ENCODE data around the gene RBM33. TPM values are rescaled to one million over a fixed set of nuclear protein-coding genes. Genes with fewer than 3 reads are reported as not detected.

The RBM33 gene
- total RNA-seq, 2 donors from 2014 or later = 82.3 to 128 TPM

- Mint-ChIP-seq H3K27ac (peak overlapping the region; percentile 98), H3K36me3 (peaks cover 18% of the 10 kb centered on the region), H3K4me1 (ENCODE audit: low read depth in 2 of 2) (peaks cover 56 to 61% of the 10 kb centered on the region in 2 donors), H3K27me3 (no peaks in the 10 kb centered on the region), H3K4me3 (peak overlapping the region; percentile 84), H3K9me3 (no peaks in the 10 kb centered on the region)
- DNase-seq (ENCODE audit: low spot score) = peak; percentile 83
- peak; percentile 92 to 94 for ATAC-seq
These were observed 119.4 kb downstream of the RBM33 start for GRCh38 chr7:155763691-155764437.

- ATAC-seq (peak; percentile 72 to 79), DNase-seq (ENCODE audit: low spot score) (peak; percentile 81)
- H3K4me3 Mint-ChIP-seq = peak overlapping the region; percentile 84
- peaks cover 18% of the 10 kb centered on the region for H3K36me3 Mint-ChIP-seq
- H3K4me1 Mint-ChIP-seq (ENCODE audit: low read depth in 2 of 2) = peaks cover 56 to 61% of the 10 kb centered on the region in 2 donors
- H3K27me3 Mint-ChIP-seq = no peaks in the 10 kb centered on the region
- peak overlapping the region; percentile 98 for H3K27ac Mint-ChIP-seq
- H3K9me3 Mint-ChIP-seq = no peaks in the 10 kb centered on the region
These were observed 120.0 kb downstream of the RBM33 start for GRCh38 chr7:155764438-155764793.

GRCh38 chr7:155765458-155765857, 121.0 kb downstream of the RBM33 start:
- Mint-ChIP-seq H3K27me3 (no peaks in the 10 kb centered on the region), H3K36me3 (peaks cover 19% of the 10 kb centered on the region), H3K27ac (peak overlapping the region; percentile 98), H3K9me3 (no peaks in the 10 kb centered on the region), H3K4me3 (peak overlapping the region; percentile 32), H3K4me1 (ENCODE audit: low read depth in 2 of 2) (peaks cover 48 to 56% of the 10 kb centered on the region in 2 donors)
- DNase-seq (ENCODE audit: low spot score) = no peak
- ATAC-seq = no peak

- no peaks in the 10 kb centered on the region for H3K9me3 Mint-ChIP-seq
- ATAC-seq (no peak), DNase-seq (ENCODE audit: low spot score) (no peak)
- H3K27ac Mint-ChIP-seq = no peak overlapping the region
- H3K4me1 Mint-ChIP-seq (ENCODE audit: low read depth in 2 of 2) = peaks cover 41 to 53% of the 10 kb centered on the region in 2 donors
- no peaks in the 10 kb centered on the region for H3K27me3 Mint-ChIP-seq
- peaks cover 23% of the 10 kb centered on the region for H3K36me3 Mint-ChIP-seq
- no peak overlapping the region for H3K4me3 Mint-ChIP-seq
These were observed 121.9 kb downstream of the RBM33 start for GRCh38 chr7:155766386-155766785.

- no peak for ATAC-seq
- no peaks in the 10 kb centered on the region for H3K9me3 Mint-ChIP-seq
- no peak overlapping the region for H3K4me3 Mint-ChIP-seq
- peaks cover 33 to 44% of the 10 kb centered on the region in 2 donors for H3K4me1 Mint-ChIP-seq (ENCODE audit: low read depth in 2 of 2)
- peaks cover 23% of the 10 kb centered on the region for H3K36me3 Mint-ChIP-seq
- peak overlapping the region in 1 of 2 donors; percentile 55 for H3K27ac Mint-ChIP-seq
- H3K27me3 Mint-ChIP-seq = no peaks in the 10 kb centered on the region
- DNase-seq (ENCODE audit: low spot score) = no peak
These were observed 122.8 kb downstream of the RBM33 start for GRCh38 chr7:155766966-155767916.

- Mint-ChIP-seq H3K27me3 (no peaks in the 10 kb centered on the region), H3K27ac (peak overlapping the region in 1 of 2 donors; percentile 15), H3K4me1 (ENCODE audit: low read depth in 2 of 2) (peaks cover 8 to 20% of the 10 kb centered on the region in 2 donors), H3K9me3 (no peaks in the 10 kb centered on the region), H3K36me3 (peaks cover 23% of the 10 kb centered on the region), H3K4me3 (no peak overlapping the region)
- no peak for DNase-seq (ENCODE audit: low spot score)
- no peak for ATAC-seq
These were observed 125.2 kb downstream of the RBM33 start for GRCh38 chr7:155769701-155770100.

- peaks cover 5 to 16% of the 10 kb centered on the region in 2 donors for H3K4me1 Mint-ChIP-seq (ENCODE audit: low read depth in 2 of 2)
- no peaks in the 10 kb centered on the region for H3K27me3 Mint-ChIP-seq
- peaks cover 23% of the 10 kb centered on the region for H3K36me3 Mint-ChIP-seq
- ATAC-seq (no peak), DNase-seq (ENCODE audit: low spot score) (no peak)
- H3K9me3 Mint-ChIP-seq = no peaks in the 10 kb centered on the region
- no peak overlapping the region for H3K27ac Mint-ChIP-seq
- H3K4me3 Mint-ChIP-seq = no peak overlapping the region
These were observed 125.8 kb downstream of the RBM33 start for GRCh38 chr7:155770241-155770640.

GRCh38 chr7:155773531-155773930, 129.1 kb downstream of the RBM33 start:
- Mint-ChIP-seq H3K27me3 (no peaks in the 10 kb centered on the region), H3K9me3 (no peaks in the 10 kb centered on the region), H3K27ac (peak overlapping the region in 1 of 2 donors; percentile 62), H3K4me3 (no peak overlapping the region), H3K36me3 (peaks cover 11% of the 10 kb centered on the region), H3K4me1 (ENCODE audit: low read depth in 2 of 2) (peaks cover 0 to 7% of the 10 kb centered on the region in 2 donors)
- DNase-seq (ENCODE audit: low spot score) (no peak), ATAC-seq (no peak)

GRCh38 chr7:155774947-155775346, 130.5 kb downstream of the RBM33 start:
- peak; percentile 28 for DNase-seq (ENCODE audit: low spot score)
- Mint-ChIP-seq H3K36me3 (peaks cover 5% of the 10 kb centered on the region), H3K9me3 (no peaks in the 10 kb centered on the region), H3K4me1 (ENCODE audit: low read depth in 2 of 2) (peaks cover 0 to 6% of the 10 kb centered on the region in 2 donors), H3K27ac (no peak overlapping the region), H3K27me3 (no peaks in the 10 kb centered on the region), H3K4me3 (no peak overlapping the region)
- no peak for ATAC-seq

- no peaks in the 10 kb centered on the region for H3K9me3 Mint-ChIP-seq
- no peak overlapping the region for H3K4me3 Mint-ChIP-seq
- H3K27ac Mint-ChIP-seq = no peak overlapping the region
- ATAC-seq = no peak
- peaks cover 8% of the 10 kb centered on the region for H3K36me3 Mint-ChIP-seq
- H3K27me3 Mint-ChIP-seq = no peaks in the 10 kb centered on the region
- peaks cover 0 to 6% of the 10 kb centered on the region in 2 donors for H3K4me1 Mint-ChIP-seq (ENCODE audit: low read depth in 2 of 2)
- DNase-seq (ENCODE audit: low spot score) = no peak
These were observed 131.2 kb downstream of the RBM33 start for GRCh38 chr7:155775691-155776090.

GRCh38 chr7:155776606-155777005, 132.1 kb downstream of the RBM33 start:
- no peak overlapping the region for H3K27ac Mint-ChIP-seq
- no peak overlapping the region for H3K4me3 Mint-ChIP-seq
- peaks cover 0 to 3% of the 10 kb centered on the region in 2 donors for H3K4me1 Mint-ChIP-seq (ENCODE audit: low read depth in 2 of 2)
- H3K9me3 Mint-ChIP-seq = no peaks in the 10 kb centered on the region
- ATAC-seq = peak in 1 of 2 donors; percentile 36
- peaks cover 12% of the 10 kb centered on the region for H3K36me3 Mint-ChIP-seq
- H3K27me3 Mint-ChIP-seq = no peaks in the 10 kb centered on the region
- peak; percentile 48 for DNase-seq (ENCODE audit: low spot score)

- peak; percentile 44 for DNase-seq (ENCODE audit: low spot score)
- H3K9me3 Mint-ChIP-seq = no peaks in the 10 kb centered on the region
- H3K27ac Mint-ChIP-seq = peak overlapping the region in 1 of 2 donors; percentile 58
- H3K27me3 Mint-ChIP-seq = no peaks in the 10 kb centered on the region
- peaks cover 0 to 3% of the 10 kb centered on the region in 2 donors for H3K4me1 Mint-ChIP-seq (ENCODE audit: low read depth in 2 of 2)
- H3K36me3 Mint-ChIP-seq = peaks cover 12% of the 10 kb centered on the region
- ATAC-seq = no peak
- no peak overlapping the region for H3K4me3 Mint-ChIP-seq
These were observed 133.9 kb downstream of the RBM33 start for GRCh38 chr7:155778349-155778748.

GRCh38 chr7:155780884-155781283, 136.4 kb downstream of the RBM33 start:
- H3K27ac Mint-ChIP-seq = no peak overlapping the region
- H3K9me3 Mint-ChIP-seq = no peaks in the 10 kb centered on the region
- H3K36me3 Mint-ChIP-seq = peaks cover 12% of the 10 kb centered on the region
- no peak overlapping the region for H3K4me3 Mint-ChIP-seq
- peaks cover 0 to 3% of the 10 kb centered on the region in 2 donors for H3K4me1 Mint-ChIP-seq (ENCODE audit: low read depth in 2 of 2)
- DNase-seq (ENCODE audit: low spot score) (peak; percentile 29), ATAC-seq (no peak)
- no peaks in the 10 kb centered on the region for H3K27me3 Mint-ChIP-seq

GRCh38 chr7:155781433-155781832, 137.0 kb downstream of the RBM33 start:
- H3K36me3 Mint-ChIP-seq = peaks cover 12% of the 10 kb centered on the region

More at GRCh38 chr7:155781433-155781832, 137.0 kb downstream of the RBM33 start:
- peak; percentile 28 for DNase-seq (ENCODE audit: low spot score)
- ATAC-seq = no peak
- Mint-ChIP-seq H3K4me1 (ENCODE audit: low read depth in 2 of 2) (peaks cover 0 to 3% of the 10 kb centered on the region in 2 donors), H3K4me3 (no peak overlapping the region), H3K27me3 (no peaks in the 10 kb centered on the region), H3K27ac (no peak overlapping the region), H3K9me3 (no peaks in the 10 kb centered on the region)
